T-helper 2 cell (primary cell): ENCODE data around the gene SNX25.
"Not testable (repeated sequence)": the region's sequence is repeated elsewhere in the genome, so short reads cannot be mapped to it uniquely, and the experiment has no call there.

Experiments
- DNase-seq, 5 experiments: peaks; one replicate each; pipeline versions ENCODE4 v3.0.0 to v3.0.0-alpha.2; 2012 to 2022

Gene SNX25

DNA sequence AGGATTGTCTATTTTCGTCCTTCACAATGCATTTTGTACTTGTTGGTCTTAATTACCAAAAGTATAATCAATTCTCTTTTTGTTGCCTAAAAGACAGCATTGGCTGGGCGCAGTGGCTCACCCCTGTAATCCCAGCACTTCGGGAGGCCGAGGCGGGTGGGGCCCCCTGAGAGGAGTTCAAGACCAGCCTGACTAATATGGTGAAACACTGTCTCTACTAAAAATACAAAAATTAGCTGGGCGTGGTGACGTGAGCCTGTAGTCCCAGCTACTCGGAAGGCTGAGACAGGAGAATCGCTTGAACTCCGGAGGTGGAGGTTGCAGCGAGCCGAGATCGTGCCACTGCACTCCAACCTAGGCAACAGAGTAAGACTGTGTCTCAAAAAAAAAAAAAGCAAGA lies 4.3 kb upstream of the SNX25 start:
- not testable (repeated sequence) for DNase-seq

DNA sequence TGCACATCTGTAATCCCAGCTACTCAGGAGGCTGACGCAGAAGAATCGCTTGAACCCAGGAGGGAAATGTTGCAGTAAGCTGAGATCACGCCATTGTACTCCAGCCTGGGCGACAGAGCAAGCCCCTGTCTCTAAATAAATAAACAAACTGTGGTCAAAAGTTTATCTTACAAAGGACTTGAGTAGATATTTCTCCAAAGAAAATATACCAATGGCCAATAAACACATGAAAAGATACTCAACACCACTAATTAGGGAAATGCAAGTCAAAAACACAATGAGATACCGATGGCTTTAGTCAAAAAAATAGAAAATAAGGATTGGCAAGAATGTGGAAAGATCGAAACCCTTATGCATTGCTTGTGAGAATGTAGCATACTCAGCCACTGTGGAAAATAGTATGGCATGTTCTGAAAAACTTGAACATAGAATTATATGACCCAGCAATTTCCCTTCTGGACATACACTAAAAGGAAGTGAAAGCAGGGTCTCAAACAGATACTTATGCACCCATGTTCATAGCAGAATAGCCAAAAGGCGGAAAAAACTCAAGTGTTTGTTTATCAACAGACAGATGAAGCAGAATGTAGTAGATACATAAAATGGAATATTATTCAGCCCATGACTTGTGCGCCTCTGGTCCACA lies 3.6 kb upstream of the SNX25 start:
- no peak for DNase-seq

DNA sequence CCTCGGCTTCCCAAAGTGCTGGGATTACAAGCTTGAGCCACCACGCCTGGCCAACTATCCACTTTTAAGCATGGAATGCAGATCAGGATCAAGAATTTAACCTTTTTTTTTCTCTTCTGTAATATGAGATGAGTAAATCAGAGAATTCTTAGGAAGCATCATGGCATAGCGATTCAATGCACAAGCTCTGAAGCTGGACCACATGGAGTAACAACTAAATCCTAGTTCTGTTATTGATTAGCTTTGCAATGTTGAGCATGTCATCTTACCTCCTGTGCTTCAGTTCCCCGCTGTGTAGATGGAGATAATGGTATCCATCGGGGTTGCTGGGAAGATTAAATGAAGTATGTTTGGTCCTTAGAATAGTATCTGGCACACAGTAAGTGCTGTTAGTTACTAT lies 1.9 kb upstream of the SNX25 start:
- DNase-seq = no peak

DNA sequence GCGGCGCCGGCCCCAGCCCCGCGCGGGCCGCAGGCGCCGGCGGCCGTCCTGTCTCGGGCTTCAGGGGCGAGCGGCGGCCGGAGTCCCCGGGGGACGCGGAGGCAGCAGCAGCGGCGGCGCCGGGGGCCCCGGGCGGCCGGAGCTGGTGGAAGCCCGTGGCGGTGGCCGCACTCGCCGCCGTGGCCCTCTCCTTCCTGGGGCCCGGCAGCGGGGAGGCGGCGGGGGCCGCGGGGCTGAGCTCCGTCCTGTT lies 379 bp downstream of the SNX25 start:
- not testable (repeated sequence) for DNase-seq

DNA sequence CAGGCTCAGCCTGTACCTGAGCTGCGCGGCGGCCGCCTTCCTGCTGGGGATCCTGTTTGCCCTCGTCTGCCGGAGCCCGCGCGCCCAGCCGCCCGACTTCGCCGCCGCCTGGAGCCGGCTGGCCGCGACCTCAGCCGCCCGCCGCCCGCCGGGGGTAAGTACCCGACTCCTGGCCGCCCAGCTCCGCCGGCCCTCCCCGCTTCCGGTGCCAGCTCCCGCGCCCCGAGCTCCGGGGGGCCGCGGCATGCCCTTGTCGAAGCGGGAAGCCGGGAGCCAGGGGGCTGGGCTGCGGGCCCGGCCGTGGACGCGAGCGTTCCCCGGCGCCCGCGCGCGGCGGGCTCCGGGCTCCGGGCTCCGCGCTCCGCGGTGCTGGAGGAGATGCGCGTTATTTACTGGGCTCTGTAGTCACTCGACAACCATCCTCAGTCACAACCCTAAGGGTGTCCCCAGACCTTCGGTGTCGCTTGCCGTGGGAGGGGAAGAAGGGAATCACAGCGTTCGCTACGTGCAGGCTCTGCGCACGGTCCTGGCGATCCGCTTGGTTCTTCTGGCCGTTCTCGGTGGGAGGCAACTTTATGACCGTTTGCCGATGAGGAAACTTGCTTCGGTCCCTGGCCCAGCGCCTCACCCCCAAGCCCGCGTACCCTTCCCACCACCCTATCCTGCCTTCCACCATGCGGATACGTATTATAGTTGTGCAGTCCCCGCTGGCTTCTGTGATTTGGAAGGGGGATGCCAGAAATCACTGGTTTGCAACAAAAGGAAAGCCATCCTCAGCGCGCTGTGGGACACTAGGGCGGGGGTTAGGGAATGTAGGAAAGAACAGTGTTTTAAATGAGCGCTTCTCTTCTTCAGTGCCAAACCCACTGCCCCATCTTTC lies 944 bp downstream of the SNX25 start:
- peak in 4 of 5 experiments; percentile 23 to 64 (median 36) for DNase-seq

DNA sequence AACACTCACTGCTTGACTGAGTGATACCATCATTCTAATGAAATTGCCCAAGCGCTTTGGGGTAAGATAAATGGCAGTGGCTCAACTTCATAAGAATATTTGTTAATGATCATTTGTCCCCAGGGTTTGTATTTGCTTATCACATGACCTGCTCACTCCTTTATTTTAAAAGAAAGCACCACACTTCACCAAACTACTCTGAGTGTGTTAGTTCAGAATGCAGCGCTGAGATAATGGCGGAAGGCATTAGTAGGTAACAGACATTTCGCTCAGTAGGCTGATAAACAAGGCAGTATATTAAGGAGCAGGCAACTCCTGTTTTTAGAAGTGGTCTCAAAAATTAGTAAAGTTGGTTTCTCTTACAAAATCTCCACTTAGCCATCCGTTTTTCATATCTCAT lies 1.6 kb downstream of the SNX25 start:
- no peak for DNase-seq

DNA sequence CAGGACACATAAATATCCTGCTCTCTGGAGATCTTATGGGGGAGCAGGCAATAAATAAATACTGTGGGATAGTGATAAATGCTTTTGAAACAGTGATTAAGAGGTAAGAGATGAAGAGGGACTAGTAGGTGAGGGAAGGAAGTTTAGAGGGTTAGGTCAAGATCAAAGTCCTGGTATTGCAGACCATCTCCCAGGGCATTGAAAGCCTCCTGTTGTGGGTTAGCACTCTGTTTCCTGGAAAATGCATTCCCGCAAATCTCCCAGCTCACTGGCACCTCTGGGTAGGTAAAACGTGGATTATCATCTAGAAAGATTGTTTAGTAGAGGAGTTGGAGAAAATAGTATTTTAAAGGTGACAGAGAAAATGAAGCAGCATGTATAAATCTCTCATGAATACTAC lies 2.2 kb downstream of the SNX25 start:
- no peak for DNase-seq

DNA sequence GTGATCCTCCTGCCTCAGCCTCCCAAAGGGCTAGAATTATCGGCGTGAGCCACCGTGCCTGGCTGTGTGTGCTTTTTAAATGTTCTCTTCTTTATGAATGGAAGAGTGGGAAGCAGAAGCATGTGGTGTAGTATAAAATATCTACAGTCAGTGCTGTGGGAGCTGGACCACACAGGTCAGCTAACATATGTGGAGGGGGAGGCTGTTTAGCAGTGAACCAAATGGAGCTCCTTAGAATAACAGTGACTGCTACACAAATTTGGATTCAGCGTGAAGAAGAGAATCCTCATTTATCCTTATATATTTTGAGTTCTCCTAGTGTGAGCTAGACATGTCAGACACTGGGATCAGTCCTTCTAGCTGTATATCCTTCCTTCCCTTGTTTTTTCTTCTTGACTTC lies 3.2 kb downstream of the SNX25 start:
- no peak for DNase-seq

DNA sequence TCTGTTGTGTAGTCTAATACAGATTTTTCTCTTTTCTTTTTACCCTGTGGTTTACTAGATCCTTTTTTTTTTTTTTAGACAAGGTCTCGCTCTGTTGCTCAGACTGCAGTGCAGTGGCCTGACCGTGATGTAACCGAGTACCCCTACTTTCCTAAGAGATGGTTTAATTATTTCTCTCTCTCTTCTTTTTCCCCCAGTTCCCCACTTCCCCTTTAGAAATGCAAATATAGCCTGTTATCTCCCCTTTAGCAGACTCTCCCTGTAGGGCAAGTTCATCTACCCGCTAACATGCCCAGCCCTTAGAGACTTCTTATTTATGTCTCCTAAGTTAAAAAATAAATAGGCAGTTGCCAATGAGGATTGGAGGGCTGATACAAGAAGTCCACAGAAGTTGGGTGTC lies 4.5 kb downstream of the SNX25 start:
- no peak for DNase-seq

DNA sequence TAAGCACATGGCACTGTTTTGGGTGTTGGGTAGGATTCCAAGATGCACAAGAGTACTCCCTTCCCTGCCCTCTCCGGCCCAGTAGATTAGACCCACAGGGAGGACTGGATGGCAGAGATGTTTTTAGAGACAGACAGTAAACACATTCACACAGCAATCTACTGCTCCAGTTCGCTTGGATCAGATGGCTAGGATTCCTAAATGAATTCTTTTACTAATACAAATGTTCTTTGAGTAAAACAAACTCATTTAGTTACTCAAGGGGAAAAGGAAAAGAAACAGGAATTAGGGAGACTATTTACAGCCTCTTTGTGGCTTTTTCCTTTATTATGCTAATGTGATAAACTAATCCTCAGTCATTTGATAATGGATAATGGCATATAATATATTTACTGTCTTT lies 5.9 kb downstream of the SNX25 start:
- no peak for DNase-seq

DNA sequence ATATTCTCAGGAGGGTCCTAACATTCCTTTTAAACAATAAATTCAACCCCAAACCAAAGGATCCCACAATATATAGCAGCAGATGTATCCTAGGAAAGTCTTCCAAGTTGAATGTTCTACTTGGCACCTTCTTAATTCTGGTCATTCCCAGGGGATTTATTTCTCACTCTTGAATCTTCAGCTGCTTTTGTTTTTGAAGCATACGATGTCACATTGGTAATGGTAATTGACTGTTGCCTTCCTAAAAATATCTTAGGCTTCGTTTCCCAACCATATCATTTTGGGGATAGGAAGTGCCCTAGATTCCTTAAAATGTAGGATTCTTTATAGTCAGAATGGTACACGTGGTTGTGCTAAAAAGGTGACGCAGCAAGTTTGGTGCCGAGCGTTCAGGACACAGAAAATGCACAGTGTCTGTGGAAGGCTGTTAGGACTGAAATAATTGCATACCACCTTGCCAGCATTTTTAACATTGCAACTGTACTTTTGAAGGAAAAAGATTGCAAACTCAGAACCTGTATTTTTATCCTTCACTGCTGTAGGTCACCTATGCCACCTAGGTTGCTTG lies 8.1 kb downstream of the SNX25 start:
- DNase-seq = no peak

DNA sequence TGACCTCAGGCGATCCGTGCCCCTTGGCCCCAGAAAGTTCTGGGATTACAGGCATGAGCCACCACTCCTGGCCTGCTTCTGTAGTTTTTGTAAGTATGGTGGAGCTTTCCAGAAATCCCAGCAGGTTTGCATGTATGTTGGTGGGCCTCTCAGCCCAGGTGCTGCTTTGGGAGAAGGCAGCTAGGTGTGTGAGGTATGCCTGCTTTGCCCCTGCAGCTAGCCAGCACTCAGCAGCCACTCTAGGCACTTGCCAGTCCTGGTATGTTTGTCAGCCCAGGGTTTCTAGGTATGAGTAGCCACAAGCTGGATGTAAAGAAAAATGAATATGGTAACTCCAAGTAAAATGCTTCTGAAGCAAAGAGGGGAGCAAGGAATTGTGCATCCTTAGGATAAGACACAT lies 8.9 kb downstream of the SNX25 start:
- no peak for DNase-seq

DNA sequence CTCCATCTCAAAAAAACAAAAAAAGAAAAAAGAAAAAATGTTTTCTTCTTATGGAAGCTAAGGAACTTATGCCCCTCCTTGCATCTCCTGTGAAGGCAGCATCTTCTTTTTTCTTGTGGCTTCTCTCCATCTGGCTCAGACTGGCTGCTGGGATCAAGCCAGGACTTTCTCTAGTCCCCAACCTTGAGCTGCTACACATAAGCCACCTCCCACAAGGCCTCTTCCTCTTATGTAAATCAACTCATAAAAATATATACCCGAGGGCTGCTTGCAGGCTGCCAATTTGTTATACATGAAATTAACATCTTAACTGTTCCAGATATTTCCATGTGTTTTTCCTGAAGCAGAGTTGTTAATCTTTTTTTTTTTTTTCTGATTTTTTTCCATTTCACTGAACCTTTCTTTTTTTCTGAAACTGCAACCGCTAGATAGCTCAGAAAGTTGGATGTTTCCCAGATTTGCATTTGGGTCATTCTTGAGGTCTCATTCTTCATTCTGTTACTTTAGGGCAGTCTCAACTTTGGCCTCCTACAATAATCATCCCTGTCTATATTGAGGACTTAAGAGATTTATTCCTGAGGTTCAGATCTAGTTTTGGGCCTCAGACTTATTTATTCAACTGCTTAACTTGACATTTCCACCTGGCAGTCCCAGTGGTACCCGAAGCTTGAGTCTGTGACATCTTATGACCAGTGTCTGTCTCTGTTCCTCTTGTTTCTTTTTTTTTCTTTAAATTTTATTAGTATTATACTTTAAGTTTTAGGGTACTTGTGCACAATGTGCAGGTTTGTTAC lies 10.3 kb downstream of the SNX25 start:
- no peak for DNase-seq

DNA sequence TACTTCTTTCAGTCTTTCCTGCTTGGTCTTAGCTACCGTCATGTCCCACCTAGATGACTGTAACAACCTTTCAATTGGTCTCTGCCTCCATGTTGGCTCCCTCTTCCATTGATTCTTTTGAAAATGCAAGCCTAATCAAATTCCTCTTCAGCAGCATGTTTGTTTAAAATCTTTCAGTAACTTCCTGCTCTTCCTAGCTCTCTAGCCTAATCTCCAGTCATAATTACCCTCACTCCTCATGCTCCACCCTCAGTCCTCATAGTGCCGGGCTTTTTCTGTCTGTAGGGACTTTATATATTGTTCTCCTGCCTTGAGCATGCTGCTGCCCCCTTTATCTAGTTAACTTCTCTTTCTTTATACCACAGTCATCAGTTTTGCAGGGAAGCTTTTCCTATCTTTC lies 12.1 kb downstream of the SNX25 start:
- DNase-seq = no peak

DNA sequence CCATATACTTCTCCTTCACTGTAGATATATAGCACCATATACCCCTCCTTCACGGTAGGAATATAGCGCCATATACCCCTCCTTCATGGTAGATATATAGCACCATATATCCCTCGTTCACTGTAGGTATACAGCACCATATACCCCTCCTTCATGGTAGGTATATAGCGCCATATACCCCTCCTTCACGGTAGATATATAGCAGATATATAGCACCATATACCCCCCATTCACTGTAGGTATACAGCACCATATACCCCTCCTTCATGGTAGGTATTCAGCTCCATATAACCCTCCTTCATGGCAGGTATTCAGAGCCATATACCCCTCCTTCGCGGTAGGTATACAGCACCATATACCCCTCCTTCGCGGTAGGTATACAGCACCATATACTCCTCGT lies 12.5 kb downstream of the SNX25 start:
- no peak for DNase-seq

DNA sequence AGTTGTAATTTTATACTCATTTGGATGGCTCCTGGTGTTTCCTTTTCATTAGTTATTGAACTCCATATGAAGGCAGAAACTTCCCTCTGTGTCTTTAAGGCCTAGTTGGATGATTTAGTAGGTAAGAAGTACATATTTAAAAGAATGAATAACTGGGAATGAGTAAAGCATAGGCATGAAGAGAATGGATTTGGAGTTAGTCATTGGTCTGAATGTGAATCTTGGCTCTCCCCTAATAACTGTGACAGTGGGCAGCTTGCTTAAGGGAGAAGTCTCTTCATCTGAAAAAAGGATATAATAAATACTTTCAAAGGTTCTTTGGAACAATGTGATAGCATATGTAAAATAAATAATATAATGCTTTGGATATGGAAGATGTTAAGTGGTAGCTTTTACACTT lies 13.2 kb downstream of the SNX25 start:
- no peak for DNase-seq

DNA sequence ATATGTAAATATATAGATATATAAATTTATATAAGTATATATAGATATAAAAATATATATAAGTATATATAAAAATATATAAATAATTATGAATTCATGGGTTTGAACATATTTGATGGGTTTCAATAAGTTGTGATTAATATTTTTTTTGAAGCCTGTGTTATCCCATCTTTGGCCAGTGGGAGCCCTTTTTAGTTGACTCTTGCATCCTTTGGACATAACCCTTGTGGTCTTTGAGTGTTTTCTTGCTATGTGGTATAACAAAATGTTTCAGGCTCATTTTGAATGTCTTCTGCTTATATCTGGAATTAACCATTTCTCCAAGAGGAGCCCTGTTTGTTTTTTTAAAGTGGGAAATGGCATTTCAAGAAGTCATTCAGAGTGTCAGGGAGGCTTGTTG lies 15.2 kb downstream of the SNX25 start:
- peak in 1 of 5 experiments; percentile 13 for DNase-seq

DNA sequence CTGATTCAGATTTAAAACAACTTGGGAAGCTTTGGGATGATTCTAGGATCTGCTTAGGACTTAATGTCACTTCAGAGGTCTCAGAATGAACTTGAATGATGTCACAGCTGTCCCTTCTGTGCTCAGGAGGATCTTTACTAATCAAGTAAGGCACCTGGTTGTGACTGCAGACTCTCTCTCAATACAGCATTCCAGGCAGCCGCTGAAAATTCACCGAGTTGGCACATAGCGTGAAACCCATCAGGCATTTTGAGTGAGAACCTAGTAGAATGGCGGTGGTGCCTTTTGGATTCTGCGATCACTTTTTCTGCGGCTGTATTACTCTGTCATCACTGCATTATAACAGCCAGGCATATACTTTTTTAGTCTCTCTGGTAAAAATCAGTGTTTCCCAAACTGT lies 16.5 kb downstream of the SNX25 start:
- DNase-seq = no peak

DNA sequence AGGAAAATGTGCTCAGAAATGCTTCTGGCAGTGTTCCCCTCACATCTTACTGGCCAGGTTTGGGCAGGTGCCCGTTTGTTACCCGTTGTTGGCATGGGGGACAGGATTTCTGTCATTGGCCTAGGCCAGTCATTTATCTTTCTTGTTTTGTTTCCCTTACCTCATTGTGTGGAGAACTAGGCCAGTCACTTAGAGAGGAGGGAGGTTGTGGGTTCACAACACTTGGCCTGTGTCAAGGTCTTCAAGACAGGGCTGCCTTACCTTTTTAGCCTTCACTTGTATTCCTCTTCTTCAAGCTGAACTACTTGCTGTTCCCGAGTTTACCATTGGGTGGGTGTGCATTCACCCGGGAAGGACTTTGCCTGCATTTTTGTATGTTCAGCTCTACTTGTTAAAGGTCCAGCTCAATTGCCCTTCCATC lies 17.7 kb downstream of the SNX25 start:
- peak in 1 of 5 experiments; percentile 8 for DNase-seq

DNA sequence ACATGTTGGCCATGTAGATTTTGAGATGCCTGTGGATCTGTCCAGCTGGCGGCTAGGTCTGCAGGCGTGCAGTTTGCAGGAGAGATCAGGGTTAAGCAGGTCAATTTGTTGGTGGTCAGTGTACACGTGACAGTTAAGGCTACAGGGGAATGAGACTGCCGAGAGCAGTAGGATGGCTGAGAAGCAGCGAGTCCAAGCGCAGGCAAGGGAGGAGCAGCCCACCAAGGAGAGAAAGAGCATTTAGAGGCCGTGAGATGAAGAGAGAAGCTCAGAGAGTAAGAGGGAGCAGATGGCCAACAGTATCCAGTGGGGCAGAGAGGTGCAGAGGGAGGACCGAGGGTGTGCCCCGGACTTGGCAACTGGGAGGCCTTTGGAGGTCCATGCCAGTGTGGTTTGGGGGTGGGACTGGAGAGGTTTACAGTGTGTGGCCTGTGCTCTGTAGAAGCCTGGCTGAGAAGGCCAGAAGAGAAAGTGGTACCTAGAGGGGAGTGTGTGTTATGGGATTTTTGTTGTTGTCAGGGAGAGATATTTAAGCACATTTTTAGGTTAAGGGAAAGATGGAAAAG lies 18.4 kb downstream of the SNX25 start:
- no peak for DNase-seq

DNA sequence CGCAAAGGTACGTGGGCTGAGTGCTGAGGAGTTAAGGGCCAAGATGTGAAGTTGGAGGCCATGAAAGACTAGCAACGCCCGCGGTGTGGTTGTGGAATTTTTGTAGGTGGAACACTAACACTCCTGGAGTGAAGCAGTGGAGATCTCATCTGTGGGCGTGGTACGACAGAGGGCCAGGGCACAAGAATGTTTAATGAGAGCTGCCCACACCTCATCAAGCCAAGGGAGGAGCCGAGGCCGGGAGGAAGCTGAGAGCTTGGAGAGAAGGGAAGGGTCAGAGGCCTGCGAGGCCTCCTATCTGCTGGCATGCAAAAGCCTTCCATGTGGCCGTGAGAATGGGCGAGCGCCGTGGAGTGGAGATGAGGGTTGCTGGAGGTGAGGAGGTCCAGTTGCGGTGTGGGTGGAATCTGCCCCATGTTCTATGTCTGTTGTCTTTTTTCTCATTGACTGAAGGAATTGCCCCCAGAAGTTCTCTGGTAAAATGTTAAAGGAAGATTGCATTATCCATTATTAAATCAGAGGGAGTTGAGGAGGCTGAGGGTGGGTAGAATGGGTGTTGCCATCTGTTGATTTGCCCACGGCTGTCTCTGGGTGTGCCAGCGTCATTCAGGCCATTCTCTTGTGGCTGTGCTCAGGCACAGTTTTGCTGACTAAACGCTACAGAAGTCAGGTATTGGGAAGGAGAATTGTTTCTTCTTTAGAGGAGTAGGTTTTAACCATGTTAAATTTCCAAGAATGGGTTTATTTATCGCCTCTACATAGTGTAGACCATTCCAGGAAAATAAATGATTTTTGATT lies 19.8 kb downstream of the SNX25 start:
- DNase-seq = no peak

DNA sequence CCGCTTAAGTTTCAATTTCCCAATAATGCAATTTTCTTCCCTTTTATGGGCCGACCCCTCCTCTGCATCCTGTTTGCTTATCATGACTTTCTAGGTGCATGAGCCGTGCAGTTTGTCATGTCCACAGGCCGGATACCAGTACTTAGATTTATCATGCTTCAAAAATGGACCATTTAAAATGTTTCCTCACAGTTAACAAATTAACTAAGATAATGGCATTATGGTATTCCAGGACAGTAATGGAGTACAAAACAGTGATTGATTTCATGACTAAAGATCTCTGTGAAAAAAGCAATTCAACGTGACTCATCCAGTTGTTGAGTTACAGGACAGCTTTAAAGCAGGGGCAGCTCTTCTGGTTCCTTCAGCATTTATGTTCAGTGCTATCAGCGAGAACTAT lies 23.0 kb downstream of the SNX25 start:
- DNase-seq = no peak
